SK-N-SH (cell line): ENCODE results near the gene IER2. TPM values are rescaled to one million over a fixed set of nuclear protein-coding genes. Genes with fewer than 3 reads are reported as not detected.

Experiments
- CTCF ChIA-PET: fragments of 300-600, 350-600 bp; formaldehyde crosslinking; extraction: SDS; loops from one replicate; lab custom pipeline; 2021; lab: Yijun Ruan, JAX
- POLR2A ChIA-PET: fragments of 350-600 bp; sonication (Branson Sonifier 250); formaldehyde crosslinking; extraction: SDS; loops from one replicate; lab custom pipeline; 2020; ENCODE audit warnings: antibody characterized with exemption, inconsistent platforms; lab: Yijun Ruan, JAX
- DNase-seq: peaks from one replicate; pipeline ENCODE4 v3.0.0; 2012
- H2AFZ ChIP-seq: fragments of 200-600 bp; sonication (generic); 2 replicates; pipeline ENCODE4 v1.8.1; 2016; ENCODE audit warnings: antibody characterized with exemption, mild to moderate bottlenecking, low read depth
- H3F3A ChIP-seq: fragments of 200-600 bp; sonication (generic); replicated peaks from 2 replicates; pipeline ENCODE3; 2016; ENCODE audit warnings: antibody characterized with exemption, mild to moderate bottlenecking; ENCODE audit not compliant: insufficient read depth
- H3K27ac ChIP-seq, 2 experiments: fragments of 200-500 bp in 1 of 2; fragments of 200-600 bp in 1 of 2; sonication (Bioruptor generic) in 1 of 2; sonication (generic), shearing (Covaris generic) in 1 of 2; 2 replicates each; pipeline versions ENCODE4 v1.5.1 to v1.6.1; 2014 to 2016; ENCODE audit warnings: low read depth in 2 of 2, inconsistent platforms in 1 of 2, low read length in 1 of 2, mild to moderate bottlenecking in 1 of 2, mixed read lengths in 1 of 2
- H3K27me3 ChIP-seq: fragments of 200-600 bp; sonication (generic), shearing (Covaris generic); 2 replicates; pipeline ENCODE4 v1.6.1; 2016; ENCODE audit warnings: mixed run types; ENCODE audit not compliant: insufficient read depth
- H3K36me3 ChIP-seq, 2 experiments: fragments of 200-500 bp in 1 of 2; fragments of 200-600 bp in 1 of 2; sonication (Bioruptor generic) in 1 of 2; sonication (generic) in 1 of 2; replicated peaks in 1 of 2; 2 replicates each; pipeline versions ENCODE3 to v1.5.1; 2014 to 2016; ENCODE audit warnings: low read length in 1 of 2, mild to moderate bottlenecking in 1 of 2; ENCODE audit not compliant: insufficient read depth in 2 of 2, control insufficient read depth in 1 of 2
- H3K4me1 ChIP-seq, 2 experiments: fragments of 200-500 bp in 1 of 2; fragments of 200-600 bp in 1 of 2; sonication (Bioruptor generic) in 1 of 2; sonication (generic), shearing (Covaris generic) in 1 of 2; 2 replicates each; pipeline versions ENCODE4 v1.5.1 to v1.6.1; 2014 to 2016; ENCODE audit warnings: low read depth in 1 of 2, low read length in 1 of 2, mixed run types in 1 of 2; ENCODE audit not compliant: insufficient read depth in 2 of 2, control insufficient read depth in 1 of 2
- H3K4me2 ChIP-seq: fragments of 200-600 bp; sonication (generic), shearing (Covaris generic); 2 replicates; pipeline ENCODE4 v1.6.1; 2017; ENCODE audit warnings: mixed run types
- H3K4me3 ChIP-seq, 2 experiments: fragments of 200-500 bp in 1 of 2; fragments of 200-600 bp in 1 of 2; sonication (Bioruptor generic) in 1 of 2; sonication (generic), shearing (Covaris generic) in 1 of 2; 2 replicates each; pipeline versions ENCODE4 v1.5.1 to v1.8.1; 2014 to 2016; ENCODE audit warnings: low read depth in 2 of 2, inconsistent platforms in 1 of 2, low read length in 1 of 2, mild to moderate bottlenecking in 1 of 2, mixed read lengths in 1 of 2, moderate library complexity in 1 of 2
- H3K79me2 ChIP-seq: fragments of 200-600 bp; sonication (generic); 2 replicates; pipeline ENCODE4 v1.8.1; 2017; ENCODE audit warnings: mild to moderate bottlenecking; ENCODE audit not compliant: insufficient read depth
- H3K9ac ChIP-seq: fragments of 200-600 bp; sonication (generic); 2 replicates; pipeline ENCODE4 v1.6.1; 2017; ENCODE audit warnings: mixed run types
- H3K9me2 ChIP-seq: fragments of 200-600 bp; sonication (generic); 2 replicates; pipeline ENCODE4 v1.6.1; 2017; ENCODE audit warnings: mixed run types
- H3K9me3 ChIP-seq: fragments of 200-600 bp; sonication (generic); 2 replicates; pipeline ENCODE4 v1.6.1; 2017; ENCODE audit warnings: mixed run types, mild to moderate bottlenecking, moderate library complexity
- H4K20me1 ChIP-seq: fragments of 200-600 bp; sonication (generic); 2 replicates; pipeline ENCODE4 v1.6.1; 2017; ENCODE audit warnings: mild to moderate bottlenecking, mixed run types; ENCODE audit not compliant: insufficient read depth
- CHD2 ChIP-seq: fragments of 150-350 bp; IDR thresholded peaks from 2 replicates; pipeline ENCODE4 v1.6.1; 2018; ENCODE audit warnings: low read length; ENCODE audit not compliant: partially characterized antibody
- ELF1 ChIP-seq: IDR thresholded peaks from 2 replicates; pipeline ENCODE4 v1.4.0; 2012
- EP300 ChIP-seq, 2 experiments: IDR thresholded peaks; 2 replicates each; pipeline versions ENCODE4 v1.4.0 to v1.6.1; 2012; ENCODE audit warnings: borderline replicate concordance in 1 of 2, low read depth in 1 of 2, low read length in 1 of 2
- FOSL2 ChIP-seq: IDR thresholded peaks from 2 replicates; pipeline ENCODE4 v1.4.0; 2012; ENCODE audit warnings: low read depth, mild to moderate bottlenecking, moderate library complexity, borderline replicate concordance
- FOXJ3 ChIP-seq: sonication (generic); formaldehyde crosslinking; IDR thresholded peaks from 2 replicates; pipeline ENCODE4 v1.5.1; 2020; ENCODE audit warnings: mild to moderate bottlenecking, missing genetic modification reagents
- GABPA ChIP-seq: IDR thresholded peaks from 2 replicates; pipeline ENCODE4 v1.4.0; 2012; ENCODE audit warnings: low read depth, mild to moderate bottlenecking
- IRF3 ChIP-seq: fragments of 150-350 bp; IDR thresholded peaks from 2 replicates; pipeline ENCODE4 v1.6.1; 2016; ENCODE audit warnings: mild to moderate bottlenecking, low read depth, low read length
- JUND ChIP-seq: IDR thresholded peaks from 2 replicates; pipeline ENCODE4 v1.4.0; 2012
- MAX ChIP-seq: IDR thresholded peaks from 2 replicates; pipeline ENCODE4 v1.4.0; 2012; ENCODE audit warnings: low read depth
- MXI1 ChIP-seq: IDR thresholded peaks from 2 replicates; pipeline ENCODE4 v1.6.1; 2012; ENCODE audit warnings: mild to moderate bottlenecking, low read depth, low read length, improper control_type of control experiment
- NRF1 ChIP-seq: IDR thresholded peaks from 2 replicates; pipeline ENCODE4 v1.6.1; 2012; ENCODE audit warnings: low read depth, mild to moderate bottlenecking, low read length
- POLR2AphosphoS5 ChIP-seq: IDR thresholded peaks from 2 replicates; pipeline ENCODE4 v1.6.1; 2012; ENCODE audit warnings: low read depth, low read length
- RAD21 ChIP-seq: IDR thresholded peaks from 2 replicates; pipeline ENCODE4 v1.6.1; 2012; ENCODE audit warnings: mild to moderate bottlenecking, low read length
- RCOR1 ChIP-seq: fragments of 150-350 bp; IDR thresholded peaks from 2 replicates; pipeline ENCODE4 v1.6.1; 2017; ENCODE audit warnings: antibody characterized with exemption, low read length
- REST ChIP-seq: IDR thresholded peaks from 2 replicates; pipeline ENCODE4 v1.6.1; 2012; ENCODE audit warnings: mild to moderate bottlenecking, low read depth, low read length, moderate library complexity
- RFX5 ChIP-seq: IDR thresholded peaks from 2 replicates; pipeline ENCODE4 v1.6.1; 2012; ENCODE audit warnings: mild to moderate bottlenecking, improper control_type of control experiment, low read length
- RXRA ChIP-seq: IDR thresholded peaks from 2 replicates; pipeline ENCODE4 v1.4.0; 2012; ENCODE audit warnings: low read depth, mild to moderate bottlenecking, borderline replicate concordance
- SIN3A ChIP-seq: IDR thresholded peaks from 2 replicates; pipeline ENCODE4 v1.6.1; 2012; ENCODE audit warnings: low read depth, mild to moderate bottlenecking, low read length, moderate library complexity, borderline replicate concordance
- SMC3 ChIP-seq: IDR thresholded peaks from 2 replicates; pipeline ENCODE4 v1.6.1; 2012; ENCODE audit warnings: low read depth, low read length, improper control_type of control experiment
- TAF1 ChIP-seq: IDR thresholded peaks from 2 replicates; pipeline ENCODE4 v1.6.1; 2012; ENCODE audit warnings: low read depth, mild to moderate bottlenecking, low read length, moderate library complexity, borderline replicate concordance
- TCF12 ChIP-seq: IDR thresholded peaks from 2 replicates; pipeline ENCODE4 v1.4.0; 2012
- USF2 ChIP-seq: fragments of 150-350 bp; IDR thresholded peaks from 2 replicates; pipeline ENCODE4 v1.6.1; 2017; ENCODE audit warnings: antibody characterized with exemption, low read length, low read depth, borderline replicate concordance
- ZBTB33 ChIP-seq: IDR thresholded peaks from 2 replicates; pipeline ENCODE4 v1.4.0; 2012; ENCODE audit warnings: low read depth, borderline replicate concordance
- WGBS: methylation state at CpG from one replicate; pipeline ENCODE4 v1.1.6; 2017; ENCODE audit warnings: low lambda C conversion rate; 5-methylcytosine and 5-hydroxymethylcytosine counted together
- polyA plus RNA-seq, 3 experiments: library from polyadenylated mRNA; depleted of rRNA; stranded (reverse); fragments of >200 nt; gene quantifications; 2 replicates each; pipeline ENCODE4 v1.2.3, GENCODE V29; 2012
- TF ChIP-seq, protein P1 (sequence below): IDR thresholded peaks from 2 replicates; pipeline ENCODE4 v1.4.0; 2012; ENCODE audit warnings: low read depth, borderline replicate concordance

Gene IER2
- polyA plus RNA-seq, 1 of the 3 experiments (the other 2 are of a cell fraction), result 115 TPM

GRCh38 chr19:13172346-13173138 lies 22.3 kb downstream of the IER2 start:
- Histone ChIP-seq H3K27me3 (no peaks in the 10 kb centered on the region), H3K4me1 (peaks cover 8 to 31% of the 10 kb centered on the region in 2 experiments; a peak in 3 of 4 replicates), H3K27ac (peak overlapping the region; percentile 71 to 100), H3K4me3 (no peak overlapping the region), H3K4me2 (peak overlapping the region; percentile 49), H3F3A (peaks cover 26% of the 10 kb centered on the region), H3K9me2 (no peaks in the 10 kb centered on the region), H3K9me3 (no peaks in the 10 kb centered on the region), H3K36me3 (no peaks in the 10 kb centered on the region), H3K9ac (peak overlapping the region; percentile 36; the same call in 1 of the 2 replicates), H2AFZ (peak overlapping the region; percentile 61), H4K20me1 (no peaks in the 10 kb centered on the region), H3K79me2 (peaks cover 21% of the 10 kb centered on the region)
- ChIA-PET CTCF (interaction anchor here (2.3 kb wide), 1 partner anchor 22 kb away, joined by 6 read pairs; no protein-coding TSS in a partner anchor), POLR2A (interaction anchor here (0.6 kb wide), 1 partner anchor 14 kb away, joined by 3 read pairs; no protein-coding TSS in a partner anchor)
- WGBS, result 35% methylated on average over 15 of the region's 18 CpGs
- peak; percentile 74 for DNase-seq
- TF ChIP-seq EP300 (IDR thresholded peaks at IDR 0.05; ENCODE audit: borderline replicate concordance in 1 of 2, low read depth in 1 of 2, low read length in 1 of 2) (peak in 1 of 2 experiments; percentile 71; a peak in 1 of 4 replicates), GABPA (no peak), ELF1 (no peak), MAX (peak; percentile 84), RFX5 (no peak), ZBTB33 (0 out of 2 replicates have a peak, but pooled peaks have one; percentile 46), NRF1 (no peak), CHD2 (no peak), FOXJ3 (CRISPR knock-in tag) (no peak), TCF12 (peak; percentile 90), IRF3 (no peak), REST (no peak), RCOR1 (no peak), RAD21 (no peak), JUND (peak; percentile 94), POLR2AphosphoS5 (peak; percentile 68; the same call in 1 of the 2 replicates), MXI1 (no peak), TAF1 (no peak), USF2 (no peak), FOSL2 (peak; percentile 89), SMC3 (no peak; the same call in 1 of the 2 replicates), RXRA (peak; percentile 97), SIN3A (no peak)
- TF ChIP-seq, protein P1, sequence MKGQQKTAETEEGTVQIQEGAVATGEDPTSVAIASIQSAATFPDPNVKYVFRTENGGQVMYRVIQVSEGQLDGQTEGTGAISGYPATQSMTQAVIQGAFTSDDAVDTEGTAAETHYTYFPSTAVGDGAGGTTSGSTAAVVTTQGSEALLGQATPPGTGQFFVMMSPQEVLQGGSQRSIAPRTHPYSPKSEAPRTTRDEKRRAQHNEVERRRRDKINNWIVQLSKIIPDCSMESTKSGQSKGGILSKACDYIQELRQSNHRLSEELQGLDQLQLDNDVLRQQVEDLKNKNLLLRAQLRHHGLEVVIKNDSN, result peak; percentile 25; the same call in 1 of the 2 replicates
